Measurements from ENCODE around the gene FPGT.
"Not testable (repeated sequence)": the region's sequence is repeated elsewhere in the genome, so short reads cannot be mapped to it uniquely, and the experiment has no call there.

Gene FPGT

GRCh38 chr1:74197657-74198552, at the start of gene FPGT, which contains the start of gene LRRIQ3:
TSS of gene FPGT (plus strand) at chr1:74198242. CDS start at chr1:74198279, 37 bp downstream.
TSS of gene LRRIQ3 (minus strand) at chr1:74198176. CDS start at chr1:74183684, 14,492 bp downstream.
- peak; percentile 93 to 94 for DNase-seq (ENCODE audit: low read depth in 2 of 2, low spot score in 1 of 2)

DNA sequence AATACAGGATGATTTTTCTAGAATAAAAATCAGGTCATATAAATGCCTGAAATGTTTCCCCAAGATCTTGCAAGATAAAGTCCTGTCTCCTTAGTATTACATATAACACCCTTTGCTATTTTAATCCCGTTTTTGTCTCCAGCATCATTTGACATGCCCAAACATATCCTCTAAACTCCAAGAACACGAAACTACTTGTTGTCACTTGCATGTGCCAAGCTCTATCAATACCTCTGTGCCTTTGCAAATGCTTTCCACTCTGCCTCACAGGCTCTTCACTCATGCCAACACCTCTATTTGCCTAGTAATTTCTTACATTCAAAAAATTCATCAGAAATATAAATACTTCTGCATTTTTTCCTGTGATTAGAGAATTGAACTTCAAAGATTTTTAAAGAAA, 38.0 kb upstream of the FPGT start:
- no peak for DNase-seq (ENCODE audit: low read depth in 2 of 2, low spot score in 1 of 2)

DNA sequence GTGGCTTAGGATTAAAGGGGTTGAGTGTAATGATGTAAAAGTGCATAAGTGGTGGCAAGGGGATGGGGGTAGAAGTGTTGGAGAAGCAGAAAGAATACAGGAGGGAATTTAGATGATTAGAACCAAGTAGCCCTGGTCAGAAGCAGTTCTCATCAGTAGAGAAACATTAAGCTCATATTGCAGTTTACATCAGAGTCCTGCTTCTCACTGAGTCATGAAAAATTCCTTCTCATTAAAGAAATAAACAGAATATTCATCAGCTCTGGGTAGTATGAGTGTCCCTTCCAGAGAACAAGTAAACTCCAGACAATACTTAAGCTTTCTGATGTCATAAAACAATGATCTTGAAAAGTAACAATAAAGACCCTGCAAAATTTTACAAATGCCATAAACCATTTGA, 36.5 kb upstream of the FPGT start:
- no peak for DNase-seq (ENCODE audit: low read depth in 2 of 2, low spot score in 1 of 2)

DNA sequence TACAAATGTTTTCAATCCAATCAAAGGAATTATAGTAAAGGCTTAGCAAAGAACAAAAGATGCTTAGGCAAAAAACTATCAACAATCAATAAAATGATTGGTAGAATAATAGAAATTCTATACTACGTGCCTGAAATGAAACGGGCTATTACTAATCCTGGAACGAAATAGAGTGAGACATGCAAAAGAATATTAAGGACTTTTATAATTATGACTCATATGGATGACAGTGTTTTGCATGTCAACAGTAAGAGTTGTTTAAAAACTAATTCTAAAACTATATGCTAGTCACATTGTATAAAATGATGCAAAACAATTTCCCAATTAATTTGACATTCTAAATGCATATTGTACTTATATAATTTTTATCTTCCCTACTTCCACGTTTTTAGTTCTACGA, 35.7 kb upstream of the FPGT start:
- DNase-seq (ENCODE audit: low read depth in 2 of 2, low spot score in 1 of 2) = no peak

- not testable (repeated sequence) for DNase-seq (ENCODE audit: low read depth in 2 of 2, low spot score in 1 of 2)
Observed at GRCh38 chr1:74174423-74174822, 23.6 kb upstream of the FPGT start.

DNA sequence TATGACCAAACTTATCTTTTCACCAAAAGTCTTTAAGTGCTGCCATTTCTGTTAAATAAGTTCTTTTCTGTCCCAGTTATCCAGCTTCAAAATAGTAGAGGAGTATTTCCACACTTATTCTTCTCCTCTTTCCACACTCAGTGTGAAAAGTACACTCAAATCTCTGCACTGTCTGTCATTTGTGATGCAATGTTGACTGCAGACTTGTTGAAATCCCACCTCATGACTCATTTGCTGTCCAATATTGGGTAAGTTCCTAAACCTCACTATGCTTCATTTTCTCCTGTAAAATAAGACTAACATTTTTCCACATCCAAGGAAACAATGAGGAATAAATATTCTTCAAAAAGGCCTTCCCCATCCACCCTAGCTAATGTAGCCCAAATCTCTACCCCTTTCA, 17.6 kb upstream of the FPGT start:
- no peak for DNase-seq (ENCODE audit: low read depth in 2 of 2, low spot score in 1 of 2)

DNA sequence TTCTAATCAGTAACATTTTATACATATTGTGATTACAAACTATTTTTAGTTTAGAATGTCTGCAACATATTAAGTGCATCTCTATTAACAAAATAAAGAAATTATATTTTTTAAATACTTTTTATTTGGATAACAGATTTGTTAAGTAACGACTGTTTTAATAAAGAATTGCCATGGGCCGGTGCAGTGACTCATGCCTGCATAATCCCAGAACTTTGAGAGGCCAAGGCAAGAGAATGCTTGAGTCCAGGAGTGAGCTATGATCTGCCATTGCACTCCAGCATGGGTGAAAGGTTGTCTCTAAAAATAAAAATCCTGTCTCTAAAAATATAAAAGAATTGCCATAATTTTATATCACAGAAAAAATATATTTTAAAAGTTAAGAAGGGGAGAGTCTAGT, 4.1 kb upstream of the FPGT start:
- no peak for DNase-seq (ENCODE audit: low read depth in 2 of 2, low spot score in 1 of 2)

DNA sequence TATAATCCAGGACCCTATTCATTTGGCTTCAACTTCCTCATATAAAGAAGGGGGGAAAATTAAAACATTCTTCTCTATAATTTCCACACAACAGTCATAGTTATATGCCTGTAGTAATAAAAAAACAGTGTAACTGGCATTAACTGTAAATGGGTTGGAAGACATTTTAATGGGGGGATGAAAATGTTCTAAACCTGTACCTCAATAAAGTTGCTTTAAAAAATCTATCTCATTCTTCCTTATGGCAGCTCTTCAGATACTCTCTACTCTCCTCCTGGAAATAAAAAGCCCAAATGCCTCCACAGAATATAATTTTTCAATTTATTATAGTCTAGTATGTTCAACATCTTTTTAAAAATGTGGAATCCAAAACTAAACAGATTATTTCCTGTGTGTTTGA, 2.7 kb upstream of the FPGT start:
- no peak for DNase-seq (ENCODE audit: low read depth in 2 of 2, low spot score in 1 of 2)

- DNase-seq (ENCODE audit: low read depth in 2 of 2, low spot score in 1 of 2) = no peak
Observed at GRCh38 chr1:74197255-74197654, 787 bp upstream of the FPGT start.

- DNase-seq (ENCODE audit: low read depth in 2 of 2, low spot score in 1 of 2) = no peak
Observed at GRCh38 chr1:74199504-74199903, 1.5 kb downstream of the FPGT start.

- no peak for DNase-seq (ENCODE audit: low read depth in 2 of 2, low spot score in 1 of 2)
Observed at GRCh38 chr1:74205266-74205665, 7.2 kb downstream of the FPGT start.

DNA sequence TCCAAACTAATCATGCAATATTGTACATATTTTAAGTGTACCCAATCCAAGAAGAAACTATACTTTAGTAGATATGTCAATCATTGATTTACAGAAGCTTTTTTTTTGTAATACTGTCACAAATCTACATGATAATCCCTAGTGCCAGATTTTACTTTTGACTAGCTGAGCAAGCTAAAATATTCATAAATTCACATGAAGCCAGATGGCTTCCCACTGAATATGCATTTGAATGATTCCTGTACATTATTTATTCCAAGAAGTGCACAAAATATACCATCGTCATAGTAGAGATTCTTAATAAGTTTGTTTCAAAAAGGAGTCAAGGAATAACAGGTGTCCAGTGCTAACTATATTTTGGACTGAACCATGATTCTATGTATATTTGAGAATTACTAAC, 17.2 kb downstream of the FPGT start:
- DNase-seq (ENCODE audit: low read depth in 2 of 2, low spot score in 1 of 2) = no peak

- no peak for DNase-seq (ENCODE audit: low read depth in 2 of 2, low spot score in 1 of 2)
Observed at GRCh38 chr1:74222701-74223100, 24.7 kb downstream of the FPGT start.

DNA sequence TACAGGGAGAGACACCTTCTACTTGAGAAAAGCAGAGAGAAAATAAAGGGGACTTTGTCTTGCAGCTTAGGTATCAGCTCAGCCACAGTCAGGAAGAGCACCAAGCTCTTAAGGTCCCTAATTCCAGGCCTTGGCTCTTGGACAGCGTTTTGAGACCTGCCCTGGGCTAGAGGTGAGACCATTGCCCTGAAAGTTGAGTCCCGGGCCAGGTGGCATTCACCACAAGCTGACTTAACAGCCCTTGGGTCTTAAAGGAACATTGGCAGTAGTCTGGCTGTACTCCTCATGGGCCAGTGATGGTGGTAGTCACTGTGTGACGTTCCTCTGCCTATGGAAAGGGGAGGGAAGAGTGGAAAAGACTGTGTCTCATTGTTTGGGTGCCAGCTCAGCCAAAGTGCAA, 25.4 kb downstream of the FPGT start:
- DNase-seq (ENCODE audit: low read depth in 2 of 2, low spot score in 1 of 2) = no peak

GRCh38 chr1:74235153-74235552, 37.1 kb downstream of the FPGT start, which contains the start of gene TNNI3K:
TSS of gene TNNI3K (plus strand) at chr1:74235387. CDS start at chr1:74235452, 65 bp downstream.
- DNase-seq (ENCODE audit: low read depth in 2 of 2, low spot score in 1 of 2) = no peak

DNA sequence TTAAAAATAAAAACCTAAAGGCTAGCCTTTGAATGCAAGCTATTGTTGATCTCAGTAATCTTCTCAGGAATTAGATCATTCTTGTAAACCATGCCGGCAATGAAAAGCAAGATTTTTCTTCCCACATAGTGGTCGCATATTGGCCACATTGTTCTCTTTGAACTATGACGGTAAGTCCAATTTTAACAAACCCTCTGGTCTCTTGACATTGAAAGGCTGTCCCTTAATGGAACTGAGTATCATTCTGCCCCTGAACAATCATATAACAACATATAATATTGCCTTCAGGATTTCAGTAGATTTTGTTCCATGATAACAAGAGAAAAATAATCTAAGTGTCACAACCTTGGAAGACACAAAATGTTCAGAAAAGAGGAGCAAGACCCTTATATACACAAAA, 38.4 kb downstream of the FPGT start:
- no peak for DNase-seq (ENCODE audit: low read depth in 2 of 2, low spot score in 1 of 2)

DNA sequence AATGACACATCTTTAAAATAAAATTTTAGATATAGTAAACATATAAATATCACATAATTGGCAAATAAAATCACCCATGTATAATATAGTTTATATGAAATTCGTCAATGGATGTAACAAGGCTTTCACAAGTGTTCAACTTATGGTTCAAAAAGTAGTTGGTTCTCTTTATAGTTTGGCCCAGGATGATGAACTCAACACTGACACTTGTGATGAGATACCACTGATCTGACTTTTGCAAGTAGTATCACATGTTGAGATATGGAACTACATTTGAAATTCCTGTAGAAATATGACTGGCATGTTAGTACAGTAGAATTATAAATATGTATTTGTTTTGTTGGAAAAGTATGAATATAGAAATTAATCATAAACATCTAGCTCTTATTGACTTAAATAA, 39.0 kb downstream of the FPGT start:
- DNase-seq (ENCODE audit: low read depth in 2 of 2, low spot score in 1 of 2) = no peak

DNA sequence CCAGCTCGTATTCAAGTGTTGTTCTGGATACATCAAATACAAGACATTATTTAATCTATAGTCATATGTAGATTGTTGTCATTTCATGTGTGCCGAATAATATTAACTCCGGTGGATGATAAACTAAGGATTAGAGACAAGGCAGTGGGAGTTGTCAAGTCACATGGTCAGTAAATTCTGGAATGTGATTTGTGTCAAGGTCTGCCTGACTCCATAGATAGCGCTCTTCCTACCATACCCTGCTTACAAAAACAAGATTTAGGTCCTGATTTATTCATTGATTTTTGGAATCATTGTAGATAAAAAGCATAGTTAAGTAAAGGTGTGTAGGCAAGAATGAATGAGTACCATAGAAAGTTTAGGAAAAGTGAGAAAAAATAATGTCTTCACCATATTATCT, 39.7 kb downstream of the FPGT start:
- no peak for DNase-seq (ENCODE audit: low read depth in 2 of 2, low spot score in 1 of 2)

DNA sequence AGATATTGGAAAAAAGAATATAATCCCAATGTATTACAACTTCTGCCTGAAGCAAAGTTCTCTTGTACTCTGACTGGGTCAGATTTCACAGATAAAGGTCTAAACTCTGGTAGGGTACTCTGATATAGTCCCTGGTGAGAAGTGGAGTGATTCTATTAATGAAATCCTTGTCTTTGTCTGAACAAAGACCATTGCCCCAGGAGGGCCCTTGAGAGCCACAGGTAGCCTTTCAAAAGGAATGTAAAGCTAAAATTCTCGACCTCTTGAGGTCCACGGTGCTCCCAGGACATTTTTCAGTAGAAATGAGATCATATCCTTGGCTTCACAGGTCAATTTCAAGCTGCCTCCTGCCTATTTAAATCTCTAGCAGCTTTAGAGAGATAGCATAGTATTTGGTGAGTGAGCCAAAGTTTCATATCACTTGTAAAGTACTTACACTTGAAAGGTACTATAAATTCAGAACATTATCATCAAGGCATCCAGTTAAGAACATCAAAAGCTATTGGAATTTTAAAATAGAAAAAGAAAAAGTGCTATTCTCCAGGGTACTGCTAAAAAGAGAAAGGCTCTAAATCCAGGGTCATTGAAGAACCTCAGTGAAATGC, 47.2 kb downstream of the FPGT start:
- no peak for DNase-seq (ENCODE audit: low read depth in 2 of 2, low spot score in 1 of 2)

GRCh38 chr1:74246315-74246714, 48.3 kb downstream of the FPGT start:
- DNase-seq (ENCODE audit: low read depth in 2 of 2, low spot score in 1 of 2) = no peak

DNA sequence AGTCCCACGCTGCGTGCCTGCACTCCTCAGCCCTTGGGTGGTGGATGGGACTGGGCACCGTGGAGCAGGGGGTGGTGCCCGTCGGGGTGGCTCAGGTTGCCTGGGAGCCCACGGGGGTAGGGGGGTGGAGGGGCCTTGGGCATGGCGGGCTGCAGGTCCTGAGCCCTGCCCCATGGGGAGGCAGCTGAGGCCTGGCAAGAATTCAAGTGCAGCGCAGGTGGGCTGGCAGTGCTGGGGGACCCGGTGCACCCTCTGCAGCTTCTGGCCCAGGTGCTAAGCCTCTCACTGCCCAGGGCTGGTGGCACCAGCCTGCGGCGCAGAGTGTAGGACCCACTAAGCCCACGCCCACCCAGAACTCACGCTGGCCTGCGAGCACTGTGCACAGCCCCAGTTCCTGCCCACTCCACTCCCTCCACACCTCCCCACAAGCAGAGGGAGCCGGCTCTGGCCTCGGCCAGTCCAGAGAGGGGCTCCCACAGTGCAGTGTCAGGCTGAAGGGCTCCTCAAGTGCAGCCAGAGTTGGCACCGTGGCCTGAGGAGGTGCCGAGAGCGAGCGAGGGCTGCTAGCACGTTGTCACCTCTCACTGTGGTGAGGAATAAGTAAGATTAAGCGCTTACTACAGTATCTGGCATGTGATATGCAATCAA, 50.0 kb downstream of the FPGT start:
- DNase-seq (ENCODE audit: low read depth in 2 of 2, low spot score in 1 of 2) = no peak

- not testable (repeated sequence) for DNase-seq (ENCODE audit: low read depth in 2 of 2, low spot score in 1 of 2)
Observed at GRCh38 chr1:74253243-74253824, 55.3 kb downstream of the FPGT start.

Data from stimulated activated CD8-positive, alpha-beta memory T cell treated with anti-CD3 and anti-CD28 coated beads, Interleukin-4, amount 100 ng/mL, for 1 hour (primary cell).